ENCODE results near the gene ANKS1B. TPM values are rescaled to one million over a fixed set of nuclear protein-coding genes. Genes with fewer than 3 reads are reported as not detected.

The ANKS1B gene
- total RNA-seq, 1 experiment from 2014 or later: 5.8 TPM

DNA sequence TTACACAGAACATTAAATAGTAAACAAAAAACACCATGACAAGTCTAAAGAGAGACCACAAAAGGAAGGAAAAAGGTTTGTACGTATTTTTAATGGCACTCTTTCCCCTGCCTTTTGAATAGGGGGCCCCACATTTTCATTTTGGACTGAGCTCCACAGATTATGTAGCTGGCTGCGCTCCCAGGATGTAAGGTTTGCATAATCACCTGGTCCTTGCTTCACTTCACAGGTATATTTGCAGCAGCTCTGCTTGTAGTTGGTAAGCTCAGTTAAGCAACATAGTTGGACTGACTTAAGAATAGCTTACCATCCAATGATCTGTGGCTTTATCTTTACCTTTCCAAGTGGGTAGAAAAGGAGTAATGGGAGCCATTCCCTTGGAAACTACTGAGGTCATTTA lies 885.0 kb downstream of the ANKS1B start:
- H3K27me3 Mint-ChIP-seq (ENCODE audit: low read depth): no peaks in the 10 kb centered on the region
- H3K27ac Mint-ChIP-seq: no peak overlapping the region
- H3K4me1 Mint-ChIP-seq: peaks cover 7% of the 10 kb centered on the region
- ATAC-seq (no peak), DNase-seq (ENCODE audit: low spot score) (no peak)
- no peak for TF ChIP-seq ATF1 (CRISPR knock-in tag; IDR thresholded peaks at IDR 0.05)
- TF ChIP-seq, protein P1, sequence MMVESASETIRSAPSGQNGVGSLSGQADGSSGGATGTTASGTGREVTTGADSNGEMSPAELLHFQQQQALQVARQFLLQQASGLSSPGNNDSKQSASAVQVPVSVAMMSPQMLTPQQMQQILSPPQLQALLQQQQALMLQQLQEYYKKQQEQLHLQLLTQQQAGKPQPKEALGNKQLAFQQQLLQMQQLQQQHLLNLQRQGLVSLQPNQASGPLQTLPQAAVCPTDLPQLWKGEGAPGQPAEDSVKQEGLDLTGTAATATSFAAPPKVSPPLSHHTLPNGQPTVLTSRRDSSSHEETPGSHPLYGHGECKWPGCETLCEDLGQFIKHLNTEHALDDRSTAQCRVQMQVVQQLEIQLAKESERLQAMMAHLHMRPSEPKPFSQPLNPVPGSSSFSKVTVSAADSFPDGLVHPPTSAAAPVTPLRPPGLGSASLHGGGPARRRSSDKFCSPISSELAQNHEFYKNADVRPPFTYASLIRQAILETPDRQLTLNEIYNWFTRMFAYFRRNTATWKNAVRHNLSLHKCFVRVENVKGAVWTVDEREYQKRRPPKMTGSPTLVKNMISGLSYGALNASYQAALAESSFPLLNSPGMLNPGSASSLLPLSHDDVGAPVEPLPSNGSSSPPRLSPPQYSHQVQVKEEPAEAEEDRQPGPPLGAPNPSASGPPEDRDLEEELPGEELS (CRISPR knock-in tag; IDR thresholded peaks at IDR 0.05): no peak
- CTCF ChIA-PET: no interaction called here
- H3K9me3 Mint-ChIP-seq: peaks cover under 1% of the 10 kb centered on the region; the same call in 1 of the 2 replicates
- H3K36me3 Mint-ChIP-seq: no peaks in the 10 kb centered on the region
- POLR2A ChIA-PET: no interaction called here
- no peak overlapping the region for H3K4me3 Mint-ChIP-seq

DNA sequence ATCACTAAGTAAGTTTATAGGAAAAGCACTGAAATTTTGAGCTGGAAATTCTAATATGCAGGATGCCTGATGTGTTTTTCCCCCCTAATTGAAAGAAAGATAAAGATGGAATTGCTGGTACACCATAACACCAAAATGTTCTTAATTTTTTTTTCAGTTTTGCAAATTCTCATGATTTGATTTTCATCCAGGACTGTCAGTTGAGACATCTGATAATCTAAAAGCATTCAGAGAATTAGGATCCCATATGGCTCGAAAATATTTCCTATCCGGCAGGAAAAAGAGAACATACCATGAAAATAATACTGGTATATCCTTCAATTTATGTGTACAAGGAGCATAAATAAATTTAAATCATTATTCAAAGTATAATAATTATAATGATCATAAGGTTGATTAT lies 887.6 kb downstream of the ANKS1B start:
- H3K27ac Mint-ChIP-seq: no peak overlapping the region
- ATAC-seq (no peak), DNase-seq (ENCODE audit: low spot score) (no peak)
- H3K4me3 Mint-ChIP-seq: no peak overlapping the region
- ChIA-PET POLR2A (no interaction called here), CTCF (no interaction called here)
- TF ChIP-seq ZNF396 (CRISPR knock-in tag; IDR thresholded peaks at IDR 0.05; ENCODE audit: borderline replicate concordance) (no peak), FOXJ3 (CRISPR knock-in tag; IDR thresholded peaks at IDR 0.05; ENCODE audit: borderline replicate concordance) (no peak), TCF7 (CRISPR knock-in tag; IDR thresholded peaks at IDR 0.05; ENCODE audit: low read depth) (no peak), RORB (CRISPR knock-in tag; IDR thresholded peaks at IDR 0.05) (no peak), GRHL2 (CRISPR knock-in tag; IDR thresholded peaks at IDR 0.05; ENCODE audit: insufficient replicate concordance, severe bottlenecking) (no peak), TEAD1 (CRISPR knock-in tag; IDR thresholded peaks at IDR 0.05) (no peak), JAZF1 (CRISPR knock-in tag; IDR thresholded peaks at IDR 0.05) (no peak), CREB1 (CRISPR knock-in tag; IDR thresholded peaks at IDR 0.05) (no peak), SMAD3 (CRISPR knock-in tag; IDR thresholded peaks at IDR 0.05; ENCODE audit: borderline replicate concordance) (no peak), IRF2 (CRISPR knock-in tag; IDR thresholded peaks at IDR 0.05; ENCODE audit: borderline replicate concordance, low read depth) (no peak), RELA (CRISPR knock-in tag; IDR thresholded peaks at IDR 0.05; ENCODE audit: borderline replicate concordance) (no peak), HMGA2 (CRISPR knock-in tag; IDR thresholded peaks at IDR 0.05) (no peak), ZNF416 (CRISPR knock-in tag; IDR thresholded peaks at IDR 0.05) (no peak), TP53 (CRISPR knock-in tag; IDR thresholded peaks at IDR 0.05) (no peak), CBFB (CRISPR knock-in tag; IDR thresholded peaks at IDR 0.05; ENCODE audit: low read depth) (no peak), KAT7 (CRISPR knock-in tag; IDR thresholded peaks at IDR 0.05; ENCODE audit: borderline replicate concordance) (no peak), NFYB (CRISPR knock-in tag; conservative IDR thresholded peaks at IDR 0.05; ENCODE audit: low read depth) (no peak)
- TF ChIP-seq, protein P2, sequence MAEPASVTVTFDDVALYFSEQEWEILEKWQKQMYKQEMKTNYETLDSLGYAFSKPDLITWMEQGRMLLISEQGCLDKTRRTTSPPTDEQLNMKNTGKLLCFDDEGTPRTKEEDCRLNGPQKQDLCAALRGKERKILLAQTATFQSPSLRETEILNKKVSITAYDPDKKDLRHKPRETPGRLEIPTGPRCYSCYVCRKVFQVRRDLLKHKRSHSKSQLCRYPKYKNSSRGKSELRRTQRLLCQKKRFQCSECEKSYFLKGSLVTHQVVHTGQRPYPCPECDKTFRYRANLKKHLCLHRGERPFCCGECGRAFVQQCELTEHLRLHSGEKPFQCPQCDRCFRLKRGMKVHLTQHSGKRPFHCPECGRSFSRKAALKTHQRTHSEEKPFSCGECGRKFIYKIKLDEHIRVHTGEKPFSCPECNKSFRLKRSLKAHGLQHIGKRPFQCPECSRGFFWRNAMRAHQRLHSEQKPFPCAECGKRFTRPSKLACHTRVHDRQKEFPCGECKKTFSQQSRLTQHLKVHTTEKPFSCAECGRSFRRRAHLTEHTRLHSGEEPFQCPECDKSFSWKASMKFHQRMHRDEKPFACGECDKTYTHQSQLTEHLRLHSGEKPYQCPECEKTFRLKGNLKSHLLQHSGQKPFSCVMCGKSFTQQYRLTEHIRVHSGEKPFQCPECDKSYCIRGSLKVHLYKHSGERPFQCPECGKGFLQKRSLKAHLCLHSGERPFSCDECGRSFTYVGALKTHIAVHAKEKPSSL (CRISPR knock-in tag; conservative IDR thresholded peaks at IDR 0.05): no peak
- TF ChIP-seq, protein P3, sequence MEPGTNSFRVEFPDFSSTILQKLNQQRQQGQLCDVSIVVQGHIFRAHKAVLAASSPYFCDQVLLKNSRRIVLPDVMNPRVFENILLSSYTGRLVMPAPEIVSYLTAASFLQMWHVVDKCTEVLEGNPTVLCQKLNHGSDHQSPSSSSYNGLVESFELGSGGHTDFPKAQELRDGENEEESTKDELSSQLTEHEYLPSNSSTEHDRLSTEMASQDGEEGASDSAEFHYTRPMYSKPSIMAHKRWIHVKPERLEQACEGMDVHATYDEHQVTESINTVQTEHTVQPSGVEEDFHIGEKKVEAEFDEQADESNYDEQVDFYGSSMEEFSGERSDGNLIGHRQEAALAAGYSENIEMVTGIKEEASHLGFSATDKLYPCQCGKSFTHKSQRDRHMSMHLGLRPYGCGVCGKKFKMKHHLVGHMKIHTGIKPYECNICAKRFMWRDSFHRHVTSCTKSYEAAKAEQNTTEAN (CRISPR knock-in tag; IDR thresholded peaks at IDR 0.05): no peak
- TF ChIP-seq, protein P4, sequence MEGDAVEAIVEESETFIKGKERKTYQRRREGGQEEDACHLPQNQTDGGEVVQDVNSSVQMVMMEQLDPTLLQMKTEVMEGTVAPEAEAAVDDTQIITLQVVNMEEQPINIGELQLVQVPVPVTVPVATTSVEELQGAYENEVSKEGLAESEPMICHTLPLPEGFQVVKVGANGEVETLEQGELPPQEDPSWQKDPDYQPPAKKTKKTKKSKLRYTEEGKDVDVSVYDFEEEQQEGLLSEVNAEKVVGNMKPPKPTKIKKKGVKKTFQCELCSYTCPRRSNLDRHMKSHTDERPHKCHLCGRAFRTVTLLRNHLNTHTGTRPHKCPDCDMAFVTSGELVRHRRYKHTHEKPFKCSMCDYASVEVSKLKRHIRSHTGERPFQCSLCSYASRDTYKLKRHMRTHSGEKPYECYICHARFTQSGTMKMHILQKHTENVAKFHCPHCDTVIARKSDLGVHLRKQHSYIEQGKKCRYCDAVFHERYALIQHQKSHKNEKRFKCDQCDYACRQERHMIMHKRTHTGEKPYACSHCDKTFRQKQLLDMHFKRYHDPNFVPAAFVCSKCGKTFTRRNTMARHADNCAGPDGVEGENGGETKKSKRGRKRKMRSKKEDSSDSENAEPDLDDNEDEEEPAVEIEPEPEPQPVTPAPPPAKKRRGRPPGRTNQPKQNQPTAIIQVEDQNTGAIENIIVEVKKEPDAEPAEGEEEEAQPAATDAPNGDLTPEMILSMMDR (IDR thresholded peaks at IDR 0.05): no peak
- H3K4me1 Mint-ChIP-seq: peaks cover 19% of the 10 kb centered on the region
- H3K9me3 Mint-ChIP-seq: peaks cover 5% of the 10 kb centered on the region; the same call in 1 of the 2 replicates
- H3K27me3 Mint-ChIP-seq (ENCODE audit: low read depth): no peaks in the 10 kb centered on the region
- no peaks in the 10 kb centered on the region for H3K36me3 Mint-ChIP-seq
